DND-41 (cell line): ENCODE data around the gene ZC3H15.

ENCODE experiments used
- CTCF ChIP-seq: IDR thresholded peaks from 2 replicates; pipeline ENCODE4 v1.5.1; 2012; ENCODE audit warnings: borderline replicate concordance, low read length, moderate library complexity, mild to moderate bottlenecking; ENCODE audit not compliant: poor library complexity, severe bottlenecking; ENCODE audit errors: extremely low read depth
- EZH2 ChIP-seq: IDR thresholded peaks from 3 replicates; pipeline ENCODE4 v1.6.1; 2012; ENCODE audit warnings: borderline replicate concordance, low read depth, mild to moderate bottlenecking, moderate library complexity, low read length, inconsistent platforms; ENCODE audit not compliant: severe bottlenecking

GRCh38 chr2:186440506-186440905 is 45.6 kb upstream of the ZC3H15 start:
- no peak for TF ChIP-seq CTCF
- no peak for TF ChIP-seq EZH2
